Measurements from ENCODE around the gene GALNT17.
"Not testable (repeated sequence)": the region's sequence is repeated elsewhere in the genome, so short reads cannot be mapped to it uniquely, and the experiment has no call there.

The GALNT17 gene

DNA sequence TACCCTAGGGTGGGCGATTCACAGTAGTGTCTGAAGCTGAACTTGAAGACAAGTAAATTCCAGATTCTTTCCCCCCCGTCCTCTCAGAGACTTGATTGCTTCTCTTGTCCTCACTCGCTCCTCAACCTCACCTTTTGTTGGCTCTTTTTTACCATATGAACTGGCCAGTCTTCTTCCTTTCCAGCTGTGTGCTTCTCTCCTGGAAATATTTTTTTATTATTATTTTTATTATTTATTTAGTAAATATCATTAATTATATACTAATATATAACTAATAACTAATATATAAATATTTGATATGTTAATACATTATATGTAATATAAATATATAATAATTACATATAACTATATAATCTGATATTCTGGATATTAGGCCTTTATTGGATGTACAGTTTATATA is 484.3 kb downstream of the GALNT17 start:
- DNase-seq (ENCODE audit: low read depth in 2 of 2, low spot score in 1 of 2) = no peak

DNA sequence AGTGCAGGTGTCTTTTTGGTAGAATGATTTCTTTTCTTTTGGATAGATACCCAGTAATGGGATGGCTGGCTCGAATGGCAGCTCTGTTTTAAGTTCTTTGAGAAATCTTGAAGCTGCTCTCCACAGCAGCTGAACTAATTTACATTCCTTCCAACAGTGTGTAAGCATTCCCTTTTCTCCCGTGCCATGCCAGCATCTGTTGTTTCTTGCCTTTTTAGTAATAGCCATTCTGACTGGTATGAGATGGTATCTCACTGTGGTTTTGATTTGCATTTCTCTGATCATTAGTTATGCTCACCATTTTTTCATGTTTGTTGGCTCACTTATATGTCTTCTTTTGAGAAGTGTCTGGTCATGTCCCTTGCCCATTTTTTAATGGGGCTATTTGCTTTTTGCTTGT is 486.3 kb downstream of the GALNT17 start:
- DNase-seq (ENCODE audit: low read depth in 2 of 2, low spot score in 1 of 2) = no peak

DNA sequence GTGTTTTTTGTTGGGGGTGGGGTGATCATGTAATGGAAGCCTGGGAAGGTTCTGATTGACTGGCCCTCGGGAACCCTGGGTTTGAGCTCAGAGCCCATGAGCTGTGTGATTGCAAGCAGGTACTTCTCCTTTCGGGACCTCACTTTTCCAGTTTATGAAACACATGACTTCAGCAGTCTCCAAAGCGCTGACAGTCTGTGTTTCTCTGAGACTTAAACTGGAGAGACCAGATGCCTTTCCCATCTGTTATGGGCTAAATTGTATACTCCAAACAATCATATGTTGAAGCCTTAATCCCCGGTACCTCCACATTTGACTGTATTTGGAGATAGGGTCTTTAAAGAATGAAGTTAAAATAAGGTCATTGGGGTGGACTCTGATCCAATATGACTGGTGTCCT is 493.6 kb downstream of the GALNT17 start:
- DNase-seq (ENCODE audit: low read depth in 2 of 2, low spot score in 1 of 2) = no peak

DNA sequence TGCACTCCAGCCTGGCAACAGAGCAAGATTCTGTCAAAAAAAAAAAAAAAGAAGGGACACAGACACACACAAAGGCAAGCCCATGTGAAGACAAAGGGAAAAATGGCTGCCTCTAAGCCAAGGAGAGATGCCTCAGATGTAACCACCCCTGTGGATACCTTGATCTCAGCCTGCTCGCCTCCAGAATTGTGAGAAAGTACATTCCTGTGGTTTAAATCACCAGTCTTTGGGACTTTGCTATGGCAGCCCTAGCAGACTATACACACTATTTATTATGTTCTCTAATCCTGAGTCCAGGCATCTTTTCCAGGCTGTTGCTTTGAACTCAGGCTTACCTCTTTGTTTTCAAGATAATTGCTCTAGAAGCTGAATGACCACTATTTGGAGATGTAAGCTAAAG is 494.3 kb downstream of the GALNT17 start:
- no peak for DNase-seq (ENCODE audit: low read depth in 2 of 2, low spot score in 1 of 2)

DNA sequence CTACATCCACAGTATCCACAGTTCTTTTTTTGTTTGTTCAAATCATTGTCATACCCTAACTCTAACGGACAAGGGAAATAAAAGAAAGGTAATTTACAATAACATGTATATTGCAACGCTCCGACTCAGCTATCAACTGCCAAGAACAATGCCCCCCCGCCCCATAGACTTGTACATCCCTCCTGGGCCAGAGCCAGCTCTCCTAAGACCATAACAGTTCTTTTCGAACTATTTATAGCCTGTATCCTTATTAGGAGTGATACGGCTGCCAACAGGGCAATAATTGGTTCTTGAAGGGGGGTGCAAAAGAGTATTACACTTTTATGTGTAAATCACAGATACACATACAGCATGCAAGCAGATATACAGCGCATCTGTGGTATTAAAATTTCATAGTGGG is 495.7 kb downstream of the GALNT17 start:
- no peak for DNase-seq (ENCODE audit: low read depth in 2 of 2, low spot score in 1 of 2)

DNA sequence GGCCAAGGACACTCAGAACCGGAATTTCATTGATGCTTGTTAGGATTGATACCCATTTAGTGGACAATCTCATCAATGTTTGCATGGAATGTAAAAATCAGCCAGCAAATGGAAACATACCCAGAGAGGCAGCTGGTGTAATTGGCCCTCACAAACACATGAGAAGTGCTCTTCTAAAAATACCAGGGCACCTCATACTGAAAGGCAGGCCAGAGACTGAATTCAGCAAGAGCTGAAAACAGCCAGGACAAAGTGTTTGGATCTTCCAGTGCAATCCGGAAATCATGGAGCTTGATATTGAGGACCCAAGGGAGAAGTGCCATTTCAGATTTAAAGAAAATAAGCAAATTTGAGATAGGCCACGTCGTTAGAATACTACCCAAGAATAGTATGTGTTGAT is 498.6 kb downstream of the GALNT17 start:
- DNase-seq (ENCODE audit: low read depth in 2 of 2, low spot score in 1 of 2) = no peak

DNA sequence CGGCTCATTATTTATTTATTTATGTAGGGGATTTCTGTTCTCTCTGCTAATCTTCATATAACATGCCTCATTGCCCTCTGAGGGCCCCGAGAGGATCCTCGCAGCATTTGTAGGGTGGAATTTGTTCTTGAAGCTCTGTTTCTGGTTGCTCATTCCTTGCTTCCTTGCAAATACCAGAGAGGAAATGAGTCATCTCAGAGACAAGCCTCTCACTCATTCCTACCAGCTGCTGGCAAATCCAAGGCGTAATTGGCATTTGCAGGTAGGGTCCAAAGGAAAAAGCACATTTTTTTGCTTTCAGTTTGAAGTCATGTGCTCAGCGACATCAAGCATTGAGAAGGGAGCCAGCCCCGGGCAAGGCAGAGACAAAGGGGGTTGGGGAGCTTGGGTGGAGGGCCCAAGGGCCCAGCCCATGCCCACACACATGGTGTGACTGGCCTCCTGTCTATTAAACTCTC is 501.6 kb downstream of the GALNT17 start:
- DNase-seq (ENCODE audit: low read depth in 2 of 2, low spot score in 1 of 2) = no peak

DNA sequence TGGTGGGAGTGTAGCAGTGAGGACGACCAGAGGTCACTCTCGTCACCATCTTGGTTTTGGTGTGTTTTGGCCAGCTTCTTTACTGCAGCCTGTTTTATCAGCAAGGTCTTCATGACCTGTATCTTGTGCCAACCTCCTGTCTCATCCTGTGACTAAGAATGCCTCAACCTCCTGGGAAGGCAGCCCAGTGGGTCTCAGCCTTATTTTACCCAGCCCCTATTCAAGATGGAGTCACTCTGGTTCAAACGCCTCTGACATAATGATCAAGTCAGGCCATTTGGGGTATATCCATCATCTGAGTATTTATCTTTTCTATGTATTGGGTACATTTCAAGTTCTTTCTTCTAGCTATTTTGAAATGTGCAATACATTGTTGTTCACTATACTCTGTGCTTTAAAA is 503.9 kb downstream of the GALNT17 start:
- DNase-seq (ENCODE audit: low read depth in 2 of 2, low spot score in 1 of 2) = not testable (repeated sequence)

DNA sequence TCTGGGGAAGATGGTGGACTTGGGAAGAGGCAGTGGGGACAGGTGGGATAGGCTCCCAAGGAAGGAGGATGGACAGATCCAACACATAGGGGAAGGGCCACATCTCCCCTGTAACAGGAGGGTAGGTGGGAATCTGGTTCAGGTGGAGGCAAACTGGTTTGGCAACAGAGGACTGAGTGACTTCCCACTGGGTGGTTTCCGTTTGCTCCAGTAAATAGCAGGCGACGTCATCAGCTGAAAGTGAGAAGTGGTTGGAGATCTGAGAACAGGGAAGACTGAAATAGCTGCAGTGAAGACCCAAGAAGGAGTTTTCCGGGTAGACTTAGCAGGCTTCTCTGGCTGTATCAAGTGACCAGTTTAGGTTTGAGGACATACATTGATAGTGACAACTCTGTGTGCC is 504.4 kb downstream of the GALNT17 start:
- DNase-seq (ENCODE audit: low read depth in 2 of 2, low spot score in 1 of 2) = no peak

DNA sequence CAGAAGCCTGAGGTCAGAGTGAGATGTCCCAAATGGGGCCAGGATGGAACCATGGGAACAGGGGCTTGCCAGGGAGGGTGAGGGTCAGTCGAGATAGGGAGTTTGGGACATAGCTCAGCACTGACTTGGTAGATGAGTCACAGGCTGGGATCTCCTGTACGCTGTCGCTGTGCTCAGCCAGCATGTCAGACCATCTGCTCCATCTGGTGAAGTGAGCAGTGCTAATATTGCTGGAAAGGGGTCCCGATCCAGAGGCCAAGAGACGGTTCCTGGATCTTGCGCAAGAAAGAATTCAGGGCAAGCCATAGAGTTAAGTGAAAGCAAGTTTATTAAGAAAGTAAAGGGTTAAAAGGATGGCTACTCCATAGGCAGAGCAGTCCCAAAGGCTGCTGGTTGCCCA is 505.6 kb downstream of the GALNT17 start:
- no peak for DNase-seq (ENCODE audit: low read depth in 2 of 2, low spot score in 1 of 2)

DNA sequence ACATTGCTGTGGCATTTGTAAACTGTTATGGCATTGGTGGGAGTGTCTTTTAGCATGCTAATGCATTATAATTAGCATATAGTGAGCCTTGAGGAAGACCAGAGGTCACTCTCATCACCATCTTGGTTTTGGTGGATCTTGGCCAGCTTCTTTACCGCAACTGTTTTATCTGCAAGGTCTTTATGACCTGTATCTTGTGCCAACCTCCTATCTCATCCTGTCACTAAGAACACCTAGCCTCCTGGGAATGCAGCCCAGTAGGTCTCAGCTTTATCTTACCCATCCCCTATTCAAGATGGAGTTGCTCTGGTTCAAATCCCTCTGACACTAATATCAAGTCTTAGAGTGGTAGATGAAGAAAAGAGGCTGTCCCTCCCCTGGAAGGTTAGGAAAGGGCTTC is 506.2 kb downstream of the GALNT17 start:
- no peak for DNase-seq (ENCODE audit: low read depth in 2 of 2, low spot score in 1 of 2)

DNA sequence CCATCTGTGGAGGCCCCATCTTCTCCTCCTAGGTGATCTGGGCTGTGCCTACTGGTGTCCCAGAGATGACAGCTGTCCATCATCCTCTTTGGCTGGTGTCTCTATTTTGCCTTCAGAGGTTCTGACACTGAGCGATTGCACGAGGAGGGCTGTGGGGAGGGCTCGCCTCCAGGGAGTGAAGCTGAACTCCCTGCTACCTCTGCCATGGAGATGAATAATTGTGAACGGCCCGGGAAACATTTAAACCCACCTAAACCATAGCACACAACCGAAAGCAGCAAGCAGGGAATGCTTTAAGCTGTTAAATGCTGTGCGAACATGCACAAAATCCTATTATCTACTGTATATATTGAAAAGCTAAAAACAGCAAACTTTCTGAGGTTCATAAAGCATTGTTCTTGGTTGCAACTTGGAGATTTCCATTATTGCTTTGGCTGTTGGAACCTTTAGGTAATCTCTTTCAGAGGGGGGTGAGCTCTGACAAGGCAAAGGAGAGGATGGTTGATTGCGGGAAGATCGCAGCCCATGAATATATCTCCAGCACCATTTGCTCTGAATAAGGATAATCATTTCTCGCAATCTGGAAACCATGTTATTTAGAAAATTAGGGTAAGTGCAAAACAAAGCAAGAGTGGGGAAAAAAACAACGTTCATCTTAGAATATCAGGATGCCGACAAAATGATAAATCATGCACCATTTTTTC is 507.6 kb downstream of the GALNT17 start:
- no peak for DNase-seq (ENCODE audit: low read depth in 2 of 2, low spot score in 1 of 2)

DNA sequence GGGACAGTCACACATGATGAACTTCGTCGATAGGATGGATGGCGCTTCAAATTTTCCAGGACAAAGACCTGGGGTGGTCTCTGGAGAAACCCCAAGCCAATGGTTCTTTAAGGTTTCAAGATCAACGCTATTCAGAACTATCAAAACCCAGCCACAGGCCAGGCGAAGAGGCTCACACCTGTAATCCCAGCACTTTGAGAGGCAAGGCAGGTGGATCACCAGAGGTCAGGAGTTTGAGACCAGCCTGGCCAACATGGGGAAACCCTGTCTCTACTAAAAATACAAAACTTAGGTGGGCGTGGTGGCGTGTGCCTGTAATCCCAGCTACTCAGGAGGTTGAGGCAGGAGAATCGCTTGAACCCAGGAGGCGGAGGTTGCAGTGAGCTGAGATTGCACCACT is 511.1 kb downstream of the GALNT17 start:
- DNase-seq (ENCODE audit: low read depth in 2 of 2, low spot score in 1 of 2) = not testable (repeated sequence)

DNA sequence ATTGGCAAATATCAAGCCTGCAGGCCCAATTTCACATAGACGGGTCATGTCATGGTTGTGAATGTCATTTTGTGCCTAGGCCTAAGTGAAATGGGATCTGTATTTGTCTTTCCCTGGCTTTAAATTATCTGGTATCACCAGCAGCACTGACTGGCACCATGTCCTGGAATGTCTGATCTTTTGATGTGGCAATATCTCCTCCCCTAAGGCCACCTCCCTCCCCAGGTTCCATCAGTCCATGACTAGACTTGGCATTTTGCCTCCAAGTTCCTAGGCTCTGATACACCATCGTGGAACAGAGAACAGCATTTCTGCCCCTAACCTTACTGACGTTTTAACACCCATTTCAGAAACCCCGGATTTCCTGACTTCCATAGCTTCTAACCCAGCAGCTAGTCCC is 513.9 kb downstream of the GALNT17 start:
- no peak for DNase-seq (ENCODE audit: low read depth in 2 of 2, low spot score in 1 of 2)

DNA sequence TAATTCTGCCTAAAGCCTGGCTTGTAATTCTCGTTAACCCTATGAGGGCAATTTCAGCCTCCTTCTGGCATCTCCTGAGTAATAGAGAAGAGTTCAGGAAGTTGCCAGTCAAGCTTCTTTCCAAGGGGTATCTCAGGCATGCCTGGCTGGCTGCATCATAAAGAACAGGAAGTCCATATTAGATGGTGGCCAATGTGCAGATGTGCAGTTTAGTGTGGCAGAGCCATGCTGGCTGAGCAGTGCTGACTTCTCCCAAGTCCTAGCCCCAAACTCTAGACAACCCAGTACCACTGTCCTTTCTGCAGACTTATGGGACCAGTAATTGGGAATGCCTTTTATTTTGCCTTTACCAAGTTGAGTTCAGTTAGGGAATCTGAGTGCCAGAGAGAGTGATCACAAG is 517.9 kb downstream of the GALNT17 start:
- no peak for DNase-seq (ENCODE audit: low read depth in 2 of 2, low spot score in 1 of 2)

DNA sequence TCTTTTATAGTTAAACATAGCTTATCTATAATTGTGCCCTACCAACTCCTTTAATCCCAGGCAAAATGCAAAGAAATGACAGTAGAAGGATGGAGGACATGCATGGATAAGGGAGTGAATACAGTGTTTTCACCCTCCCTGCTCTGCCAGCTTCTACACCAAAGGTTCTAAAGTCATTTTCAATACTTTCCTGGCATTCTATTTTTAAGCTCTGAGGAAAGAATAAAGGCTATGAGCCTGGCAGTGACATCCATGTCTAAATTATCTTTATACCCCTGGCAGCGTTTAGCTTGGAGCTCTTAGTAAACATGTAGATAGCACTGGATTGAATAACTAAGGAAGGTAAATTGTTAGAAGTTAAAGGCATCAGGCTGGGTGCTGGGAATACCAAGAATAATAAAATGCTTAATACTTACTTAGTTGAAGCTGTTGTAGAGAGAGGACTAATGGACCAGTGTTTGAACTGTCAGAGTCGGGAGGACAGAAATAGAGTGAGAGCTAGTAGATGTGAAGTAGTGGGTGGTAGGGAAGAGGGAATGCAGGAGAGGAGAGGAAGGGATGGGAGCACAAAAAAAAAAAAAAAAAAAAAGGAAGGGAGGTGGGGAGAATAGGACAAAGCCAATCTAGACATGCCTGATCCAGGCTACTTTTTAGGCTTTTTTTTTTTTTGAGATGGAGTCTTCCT is 518.9 kb downstream of the GALNT17 start:
- DNase-seq (ENCODE audit: low read depth in 2 of 2, low spot score in 1 of 2) = no peak

DNA sequence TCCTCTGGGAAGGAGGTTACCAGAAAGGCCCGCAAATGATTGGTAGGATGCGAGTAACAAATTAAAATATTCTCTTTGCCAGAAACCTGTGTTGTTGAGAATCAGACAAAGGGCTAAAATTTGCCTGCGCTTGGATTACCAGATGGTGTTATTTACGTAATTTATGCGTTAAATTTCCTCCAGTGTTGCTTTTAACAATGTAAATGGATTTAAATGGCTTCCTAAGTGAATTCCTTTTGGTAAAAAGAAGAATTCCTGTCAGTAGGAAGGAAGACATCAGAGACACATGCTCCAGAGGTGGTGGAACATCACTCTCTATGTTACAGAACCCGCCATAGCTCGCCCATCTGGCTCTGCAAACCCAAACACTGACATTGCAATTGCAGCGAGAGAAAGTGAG is 520.6 kb downstream of the GALNT17 start:
- DNase-seq (ENCODE audit: low read depth in 2 of 2, low spot score in 1 of 2) = no peak

DNA sequence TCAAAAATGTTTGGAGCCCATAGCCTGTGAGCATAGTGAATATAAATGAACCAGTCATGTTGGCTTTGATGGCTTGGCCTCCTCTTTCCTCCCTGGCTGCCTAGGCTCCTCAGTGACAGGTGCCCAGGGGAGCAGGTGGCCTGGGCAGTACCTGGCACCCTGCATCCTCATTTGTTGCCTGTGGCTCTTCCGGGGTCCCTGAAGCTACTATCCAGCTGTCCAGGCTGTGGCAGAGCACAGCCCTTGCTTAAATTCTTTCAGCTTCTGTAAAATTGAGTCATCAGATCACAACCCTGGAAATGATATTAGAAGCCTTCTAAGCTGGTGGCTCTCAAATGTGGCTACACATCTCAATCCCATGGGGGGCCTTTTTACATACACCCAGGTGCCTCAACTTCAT is 525.4 kb downstream of the GALNT17 start:
- no peak for DNase-seq (ENCODE audit: low read depth in 2 of 2, low spot score in 1 of 2)

DNA sequence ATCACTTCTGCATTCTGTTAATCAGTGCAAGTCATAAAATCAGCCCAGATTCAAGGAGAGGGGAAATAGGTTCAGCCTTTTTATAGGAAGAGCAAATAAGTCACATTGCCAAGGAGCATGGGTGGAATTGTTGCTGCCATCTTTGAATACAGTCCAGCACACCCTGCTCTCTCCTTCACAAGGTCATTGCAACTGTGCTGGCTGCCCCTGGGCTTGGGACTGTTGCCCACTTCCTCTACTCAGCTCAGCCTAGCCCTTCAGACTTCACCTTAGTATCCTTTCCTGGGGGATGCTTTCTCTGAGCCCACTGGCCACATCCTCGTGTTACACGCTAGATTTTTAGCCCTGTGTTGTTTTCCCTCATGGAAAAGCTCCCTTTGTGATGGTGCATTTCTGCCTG is 527.7 kb downstream of the GALNT17 start:
- no peak for DNase-seq (ENCODE audit: low read depth in 2 of 2, low spot score in 1 of 2)

DNA sequence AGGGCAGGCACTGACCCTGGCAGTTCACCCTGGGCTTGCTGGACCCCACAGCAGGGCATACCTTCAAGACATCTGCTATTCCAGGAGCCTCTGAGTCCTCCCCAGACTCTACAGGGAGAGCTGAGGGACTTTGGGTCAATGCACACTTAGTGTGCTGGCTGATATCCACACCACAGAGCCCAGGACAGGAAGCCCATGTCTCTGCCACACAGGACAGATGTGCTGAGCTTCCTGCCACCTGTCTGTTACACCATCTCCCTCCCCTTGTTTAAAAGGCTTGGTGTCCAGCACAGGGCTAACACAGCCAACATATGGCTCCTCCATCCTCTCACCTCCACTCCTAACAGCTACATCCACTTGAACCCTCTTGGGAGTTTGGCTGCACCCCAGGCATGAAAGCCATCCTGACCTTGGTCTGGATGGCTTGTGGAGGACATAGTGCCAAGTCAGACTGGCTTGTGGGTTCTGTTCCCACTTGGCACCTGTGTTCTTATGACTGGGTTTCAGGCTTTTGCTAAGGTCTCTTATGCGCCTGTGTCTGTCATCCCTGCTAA is 529.8 kb downstream of the GALNT17 start:
- DNase-seq (ENCODE audit: low read depth in 2 of 2, low spot score in 1 of 2) = no peak

DNA sequence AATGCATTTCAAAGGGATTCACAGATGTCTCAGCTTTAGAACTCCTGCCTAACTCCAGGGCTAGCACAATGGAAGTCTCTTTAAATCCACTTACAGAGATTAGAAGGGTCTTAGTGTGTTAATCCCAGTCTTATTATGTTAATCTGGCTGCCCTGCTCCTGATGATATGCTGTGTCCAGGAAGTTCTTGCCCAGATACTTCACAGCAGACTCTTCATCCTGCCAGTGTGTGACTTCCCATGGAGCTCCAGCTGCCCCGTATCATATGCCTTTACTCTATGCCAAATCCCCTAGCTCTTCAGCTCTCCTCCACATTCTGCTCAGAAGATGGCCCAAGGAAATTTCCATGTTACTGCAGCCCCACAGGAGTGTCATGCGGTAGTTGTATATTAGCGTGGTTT is 533.8 kb downstream of the GALNT17 start:
- no peak for DNase-seq (ENCODE audit: low read depth in 2 of 2, low spot score in 1 of 2)

DNA sequence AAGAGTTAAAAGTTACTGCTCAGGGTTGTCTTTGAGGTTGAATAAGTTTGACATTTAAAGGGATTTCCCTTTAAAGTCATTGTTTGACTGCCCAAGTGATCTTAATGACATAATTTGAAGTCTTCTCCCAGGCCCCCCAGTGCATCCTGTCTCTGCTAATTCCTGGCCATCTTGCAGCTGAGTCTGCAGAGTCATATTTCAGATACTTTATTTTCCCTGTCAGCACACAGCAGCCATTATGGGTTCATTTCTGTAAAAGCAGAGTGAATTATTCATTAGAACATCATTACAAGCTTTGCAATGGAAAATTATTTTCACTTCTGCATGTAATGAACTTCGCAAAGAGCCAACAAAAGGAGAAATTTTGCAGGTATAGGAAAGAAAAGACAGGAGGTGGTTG is 536.6 kb downstream of the GALNT17 start:
- DNase-seq (ENCODE audit: low read depth in 2 of 2, low spot score in 1 of 2) = no peak

DNA sequence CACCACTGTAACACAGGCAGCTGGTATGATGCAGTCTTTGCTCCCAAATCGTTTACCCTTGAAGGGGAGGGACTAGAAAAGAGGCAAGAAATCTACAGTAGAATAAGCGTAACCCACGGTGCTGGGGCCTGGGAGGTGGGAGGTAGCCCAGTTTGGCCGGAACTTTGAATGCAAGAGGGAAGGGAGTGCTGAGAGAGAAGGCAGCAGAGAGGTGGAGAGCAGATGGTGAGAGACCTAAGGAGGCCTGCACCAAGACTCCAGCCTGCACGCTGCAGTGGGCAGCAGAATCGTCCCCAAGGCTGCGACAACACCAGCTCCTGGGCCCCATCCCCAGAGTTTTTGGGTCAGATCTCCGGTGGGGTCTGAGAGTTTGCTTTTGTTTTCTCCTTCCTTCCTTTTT is 547.5 kb downstream of the GALNT17 start:
- no peak for DNase-seq (ENCODE audit: low read depth in 2 of 2, low spot score in 1 of 2)
